Measurements from ENCODE around the gene CARS1.

CARS1 gene

GRCh38 chr11:3089236-3090061 is 32.2 kb upstream of the CARS1 start:
- in situ Hi-C loops (cut with MboI; ENCODE audit: low pct_unique_long_range_greater_than_20kb, low sequenced_read_pairs, unreplicated experiment), result no loop called here
- TF ChIP-seq CTCF (IDR thresholded peaks at IDR 0.05; ENCODE audit: extremely low read depth, insufficient read depth, missing control alignments), result no peak
- DNase-seq (ENCODE audit: low spot score), result peak; percentile 21

- in situ Hi-C loops (cut with MboI; ENCODE audit: low pct_unique_long_range_greater_than_20kb, low sequenced_read_pairs, unreplicated experiment), result no loop called here
- no peak for DNase-seq (ENCODE audit: low spot score)
- no peak for TF ChIP-seq CTCF (IDR thresholded peaks at IDR 0.05; ENCODE audit: extremely low read depth, insufficient read depth, missing control alignments)
Measured at GRCh38 chr11:3088806-3089205, 31.6 kb upstream of the CARS1 start.

GRCh38 chr11:3087821-3088800 is 30.9 kb upstream of the CARS1 start:
- DNase-seq (ENCODE audit: low spot score), result peak; percentile 10
- in situ Hi-C loops (cut with MboI; ENCODE audit: low pct_unique_long_range_greater_than_20kb, low sequenced_read_pairs, unreplicated experiment), result no loop called here

GRCh38 chr11:3087373-3087772 is 30.1 kb upstream of the CARS1 start:
- in situ Hi-C loops (cut with MboI; ENCODE audit: low pct_unique_long_range_greater_than_20kb, low sequenced_read_pairs, unreplicated experiment), result no loop called here
- peak; percentile 5 for DNase-seq (ENCODE audit: low spot score)
- TF ChIP-seq CTCF (IDR thresholded peaks at IDR 0.05; ENCODE audit: extremely low read depth, insufficient read depth, missing control alignments), result no peak

More at GRCh38 chr11:3087821-3088800, 30.9 kb upstream of the CARS1 start:
- TF ChIP-seq CTCF (IDR thresholded peaks at IDR 0.05; ENCODE audit: extremely low read depth, insufficient read depth, missing control alignments), result no peak

GRCh38 chr11:3086671-3087150 is 29.5 kb upstream of the CARS1 start:
- no peak for DNase-seq (ENCODE audit: low spot score)
- TF ChIP-seq CTCF (IDR thresholded peaks at IDR 0.05; ENCODE audit: extremely low read depth, insufficient read depth, missing control alignments), result no peak
- in situ Hi-C loops (cut with MboI; ENCODE audit: low pct_unique_long_range_greater_than_20kb, low sequenced_read_pairs, unreplicated experiment), result no loop called here

- in situ Hi-C loops (cut with MboI; ENCODE audit: low pct_unique_long_range_greater_than_20kb, low sequenced_read_pairs, unreplicated experiment), result no loop called here
- DNase-seq (ENCODE audit: low spot score), result no peak
- no peak for TF ChIP-seq CTCF (IDR thresholded peaks at IDR 0.05; ENCODE audit: extremely low read depth, insufficient read depth, missing control alignments)
Measured at GRCh38 chr11:3086114-3086513, 28.9 kb upstream of the CARS1 start.

Measured in GM13977 (cell line).